Ascending aorta (tissue), 2 donors: ENCODE measurements around the gene CCN6. TPM values are rescaled to one million over a fixed set of nuclear protein-coding genes. Genes with fewer than 3 reads are reported as not detected.

Source experiments
- DNase-seq, 2 donors: peaks; one replicate each; pipeline ENCODE4 v3.0.0-alpha.2; 2019; ENCODE audit warnings: low spot score in 2 of 2
- H3K27ac ChIP-seq, 2 donors: fragments of 200-600 bp; sonication (generic); one replicate each; pipeline ENCODE4 v1.5.1; 2016 to 2017; ENCODE audit warnings: mild to moderate bottlenecking in 1 of 2
- H3K27me3 ChIP-seq: fragments of 200-600 bp; sonication (generic); one replicate; pipeline ENCODE4 v1.5.1; 2017
- H3K36me3 ChIP-seq, 2 donors: fragments of 200-600 bp; sonication (generic); one replicate each; pipeline ENCODE4 v1.5.1; 2016
- H3K4me1 ChIP-seq, 2 donors: fragments of 200-600 bp; sonication (generic); one replicate each; pipeline ENCODE4 v1.5.1; 2016 to 2017; ENCODE audit warnings: mild to moderate bottlenecking in 1 of 2
- H3K4me3 ChIP-seq, 2 donors: fragments of 200-600 bp; sonication (generic); one replicate each; pipeline ENCODE4 v1.5.1; 2016 to 2017; ENCODE audit warnings: mild to moderate bottlenecking in 1 of 2
- H3K9me3 ChIP-seq, 2 donors: fragments of 200-600 bp; sonication (generic); one replicate each; pipeline ENCODE4 v1.5.1; 2016
- CTCF ChIP-seq, 3 experiments: fragments of 200-600 bp in 2 of 3; fragments of 450-650 bp in 1 of 3; sonication (generic) in 2 of 3; IDR thresholded peaks; one replicate each; pipeline ENCODE4 v1.5.1; 2016 to 2019; ENCODE audit warnings: antibody characterized with exemption in 3 of 3, mild to moderate bottlenecking in 1 of 3, moderate library complexity in 1 of 3
- intact Hi-C: fragments of 100-400 bp; cut with DNase I; formaldehyde crosslinking; loops from one replicate; pipeline ENCODE4 v1.15.1; 2023
- total RNA-seq: library from RNA; depleted of rRNA; stranded (reverse); fragments of >200 nt; gene quantifications from one replicate; pipeline ENCODE4 v1.1.0, GENCODE V29; 2016

Gene CCN6
- total RNA-seq, 1 donor from 2014 or later, result not detected

GRCh38 chr6:112017169-112017568 lies 36.7 kb upstream of the CCN6 start:
- no peak overlapping the region for H3K4me3 ChIP-seq
- intact Hi-C loops, result no loop called here
- peaks cover 0 to 37% of the 10 kb centered on the region in 2 donors for H3K4me1 ChIP-seq
- no peaks in the 10 kb centered on the region for H3K36me3 ChIP-seq
- no peaks in the 10 kb centered on the region for H3K27me3 ChIP-seq
- H3K9me3 ChIP-seq, result no peaks in the 10 kb centered on the region
- no peak for TF ChIP-seq CTCF (IDR thresholded peaks at IDR 0.05)
- DNase-seq, result no peak
- H3K27ac ChIP-seq, result peak overlapping the region in 1 of 2 donors; percentile 8

DNA sequence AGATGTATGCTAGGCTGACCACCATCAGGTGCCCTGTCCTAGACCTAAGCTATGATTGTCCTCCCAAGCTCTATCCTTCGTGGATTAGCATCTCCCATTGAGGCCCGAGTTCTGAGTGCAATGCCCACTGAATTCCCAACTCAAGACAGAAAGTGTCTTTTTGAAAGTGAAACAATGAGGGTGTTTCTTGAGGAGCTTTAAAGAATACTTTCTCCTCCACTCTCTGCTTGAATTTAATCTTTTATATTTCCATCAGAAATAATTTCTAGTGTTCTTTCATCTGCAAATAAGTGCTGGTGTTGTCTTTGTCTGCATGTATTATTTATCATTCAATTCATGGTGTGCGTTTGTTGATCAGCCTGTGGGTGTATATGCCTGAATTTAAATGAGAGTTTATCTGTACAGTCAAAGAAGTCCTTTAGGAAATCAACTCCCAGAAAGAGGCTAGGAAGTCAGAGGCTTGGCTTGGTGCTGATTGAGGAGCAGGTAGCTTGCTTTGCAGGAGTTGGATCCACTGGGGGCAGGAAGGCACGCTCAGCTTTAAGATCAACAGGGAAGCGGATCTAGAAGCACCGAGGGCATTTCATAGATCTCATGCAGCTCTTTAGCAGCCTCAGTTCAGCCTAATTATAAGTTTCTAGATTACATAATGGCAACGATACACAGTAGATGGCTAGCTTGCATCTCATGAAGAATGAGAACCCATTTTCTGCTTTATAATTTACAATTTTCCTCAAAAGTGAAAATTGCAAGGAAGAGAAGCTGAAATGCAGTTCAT lies 36.0 kb upstream of the CCN6 start:
- intact Hi-C loops, result loop anchor here (2.0 kb wide), 1 partner anchor 19 kb away; no protein-coding TSS in a partner anchor
- peak overlapping the region; percentile 6 to 64 for H3K27ac ChIP-seq
- DNase-seq, result no peak
- H3K27me3 ChIP-seq, result no peaks in the 10 kb centered on the region
- H3K36me3 ChIP-seq, result no peaks in the 10 kb centered on the region
- peaks cover 0 to 37% of the 10 kb centered on the region in 2 donors for H3K4me1 ChIP-seq
- no peaks in the 10 kb centered on the region for H3K9me3 ChIP-seq
- TF ChIP-seq CTCF (IDR thresholded peaks at IDR 0.05), result no peak
- no peak overlapping the region for H3K4me3 ChIP-seq

DNA sequence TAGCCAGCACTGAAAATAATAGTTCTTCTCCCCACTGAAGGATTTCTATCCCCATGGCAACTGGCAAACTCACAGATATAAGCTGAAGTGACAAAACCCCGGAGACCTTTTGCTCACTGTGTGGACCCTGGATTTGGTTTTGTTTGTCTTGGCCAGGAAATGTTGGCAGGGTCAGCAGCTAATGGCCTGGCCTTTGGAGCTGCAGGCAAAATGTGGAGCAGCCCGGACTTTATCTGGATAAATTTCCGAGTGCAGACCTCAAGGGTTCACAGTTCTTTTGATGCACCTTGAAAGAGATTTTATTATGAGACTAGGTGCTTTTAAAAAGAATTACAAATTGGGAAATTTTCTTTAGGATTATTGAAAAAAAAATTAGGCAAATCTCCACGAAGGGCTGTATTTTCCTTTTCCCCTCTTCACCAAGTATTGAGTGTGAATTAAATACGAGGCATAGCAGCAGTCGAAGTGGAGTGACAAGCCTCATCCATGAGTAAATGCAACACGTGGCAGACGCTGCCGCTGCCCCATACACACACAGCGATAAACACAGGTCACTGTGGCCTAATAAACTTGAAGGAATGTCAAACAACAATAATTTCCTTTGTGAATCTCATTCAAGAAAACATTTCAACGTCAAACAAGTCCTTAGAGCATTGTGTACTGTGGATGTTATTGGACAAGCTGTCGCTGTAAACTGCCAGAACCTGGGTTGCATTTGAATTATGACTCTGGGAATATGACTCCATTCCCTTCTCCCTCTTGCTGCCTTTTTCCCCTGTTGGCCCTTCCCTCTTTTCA lies 35.1 kb upstream of the CCN6 start:
- peak in 1 of 2 donors; percentile 79 for DNase-seq
- H3K27ac ChIP-seq, result peak overlapping the region; percentile 6 to 64
- peaks cover 0 to 37% of the 10 kb centered on the region in 2 donors for H3K4me1 ChIP-seq

GRCh38 chr6:112019589-112019988 lies 34.3 kb upstream of the CCN6 start:
- Histone ChIP-seq H3K9me3 (peaks cover 0 to 8% of the 10 kb centered on the region in 2 donors), H3K4me1 (peaks cover 0 to 31% of the 10 kb centered on the region in 2 donors), H3K27me3 (no peaks in the 10 kb centered on the region), H3K36me3 (no peaks in the 10 kb centered on the region), H3K27ac (peak overlapping the region; percentile 26 to 64), H3K4me3 (no peak overlapping the region)
- TF ChIP-seq CTCF (IDR thresholded peaks at IDR 0.05), result no peak
- intact Hi-C loops, result loop anchor here (2.0 kb wide), 1 partner anchor 17 kb away; no protein-coding TSS in a partner anchor
- no peak for DNase-seq

More for the DNA sequence above, 35.1 kb upstream of the CCN6 start:
- intact Hi-C loops, result loop anchor here (2.0 kb wide), 1 partner anchor 18 kb away; no protein-coding TSS in a partner anchor
- Histone ChIP-seq H3K36me3 (no peaks in the 10 kb centered on the region), H3K27me3 (no peaks in the 10 kb centered on the region), H3K9me3 (peaks cover 0 to 2% of the 10 kb centered on the region in 2 donors), H3K4me3 (peak overlapping the region in 1 of 2 donors; percentile 4)
- no peak for TF ChIP-seq CTCF (IDR thresholded peaks at IDR 0.05)

DNA sequence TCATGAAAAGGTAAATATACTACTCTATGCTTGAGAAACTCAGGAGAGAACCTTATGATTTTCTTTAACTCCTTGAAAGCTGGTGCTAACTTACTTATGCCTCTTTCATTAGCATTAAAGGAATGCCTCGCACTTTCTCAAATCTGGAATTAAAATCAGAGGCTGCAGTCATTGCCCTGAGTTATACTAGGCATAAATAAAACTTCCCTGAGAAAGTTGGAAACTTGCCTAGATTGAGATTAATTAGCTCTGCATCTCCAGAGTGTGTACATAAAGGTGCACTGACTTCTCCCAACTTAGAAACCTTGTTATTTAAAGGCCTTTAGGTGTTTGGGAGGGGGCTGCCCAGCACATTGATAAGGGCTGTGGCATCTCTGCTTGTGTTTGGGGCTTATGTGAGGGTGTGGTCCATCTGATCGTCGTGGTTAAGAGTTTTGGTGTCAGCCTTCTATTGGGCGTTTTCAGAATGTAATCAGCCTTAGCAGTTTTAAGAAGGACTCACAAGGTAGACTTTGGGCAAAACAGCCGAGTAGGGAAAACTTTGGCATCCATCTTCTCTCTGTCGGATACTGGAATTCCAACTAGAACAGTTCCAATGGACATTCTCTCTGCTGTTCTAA lies 32.1 kb upstream of the CCN6 start:
- H3K9me3 ChIP-seq, result peaks cover 0 to 8% of the 10 kb centered on the region in 2 donors
- no peak for DNase-seq
- TF ChIP-seq CTCF (IDR thresholded peaks at IDR 0.05), result no peak
- no peaks in the 10 kb centered on the region for H3K27me3 ChIP-seq
- no peaks in the 10 kb centered on the region for H3K36me3 ChIP-seq
- H3K4me1 ChIP-seq, result peaks cover 0 to 21% of the 10 kb centered on the region in 2 donors
- H3K27ac ChIP-seq, result no peak overlapping the region
- H3K4me3 ChIP-seq, result no peak overlapping the region
- intact Hi-C loops, result no loop called here
